HG03460 (cell line): ENCODE results near the gene IFI27L1.
A peak's percentile ranks its signal among the peaks of the same experiment; 100 is the strongest.

Experiments used
- ATAC-seq: cut with Tn5 transposase; IDR thresholded peaks from one replicate; pipeline ENCODE4 v1.9.1; 2021; ENCODE audit not compliant: unreplicated experiment

Gene IFI27L1

DNA sequence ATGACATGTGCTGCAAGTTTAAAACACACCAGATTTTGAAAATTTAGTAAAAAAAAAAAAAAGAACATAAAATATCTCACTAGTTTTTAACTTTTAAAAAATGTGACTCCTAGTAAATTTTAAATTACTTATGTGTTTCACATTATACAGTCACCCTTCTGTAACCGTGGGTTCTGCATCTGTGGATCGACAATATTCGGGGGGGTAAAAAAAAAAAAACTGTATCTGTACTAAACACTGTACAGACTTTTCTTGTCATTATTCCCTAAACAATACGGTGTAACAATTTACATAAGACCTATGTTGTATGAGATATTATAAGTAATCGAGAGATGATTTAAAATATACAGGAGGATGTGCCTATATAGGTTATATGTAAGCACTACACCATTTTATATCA, 3.3 kb upstream of the IFI27L1 start:
- ATAC-seq, result no peak

DNA sequence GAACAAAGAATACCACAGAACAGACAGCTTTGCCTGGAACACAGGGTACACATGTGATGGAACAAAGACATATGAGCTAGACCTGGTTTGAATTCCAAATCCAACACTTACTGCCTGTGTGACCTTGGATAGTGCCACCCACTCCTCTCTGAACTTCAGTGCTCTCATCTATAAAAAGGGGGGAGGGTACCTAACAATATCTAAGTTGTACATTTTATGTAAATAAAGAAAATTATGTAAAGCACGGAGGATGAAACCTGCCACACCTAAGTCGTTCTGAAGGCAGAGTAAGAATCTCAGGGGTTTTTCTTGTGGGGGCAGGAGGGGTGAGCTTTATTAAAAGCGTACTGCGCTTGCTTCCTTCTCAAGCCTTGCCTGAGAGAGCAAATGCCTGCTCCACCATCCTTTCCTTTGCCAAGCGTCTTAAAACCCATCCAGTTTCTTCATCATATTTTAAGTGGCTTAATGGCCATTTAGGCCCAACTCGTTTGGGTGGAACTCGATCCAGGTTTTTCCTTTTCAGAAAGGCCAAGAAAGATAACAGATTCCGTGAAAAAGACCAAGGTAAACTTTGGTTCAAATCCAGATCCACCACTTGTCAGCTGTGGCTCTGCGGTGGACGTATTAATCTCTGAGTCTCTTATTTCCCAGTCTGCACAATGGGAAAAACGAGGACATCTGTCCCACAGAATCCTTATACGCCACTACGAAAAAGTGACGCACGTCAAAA, 1.1 kb upstream of the IFI27L1 start:
- ATAC-seq, result no peak

DNA sequence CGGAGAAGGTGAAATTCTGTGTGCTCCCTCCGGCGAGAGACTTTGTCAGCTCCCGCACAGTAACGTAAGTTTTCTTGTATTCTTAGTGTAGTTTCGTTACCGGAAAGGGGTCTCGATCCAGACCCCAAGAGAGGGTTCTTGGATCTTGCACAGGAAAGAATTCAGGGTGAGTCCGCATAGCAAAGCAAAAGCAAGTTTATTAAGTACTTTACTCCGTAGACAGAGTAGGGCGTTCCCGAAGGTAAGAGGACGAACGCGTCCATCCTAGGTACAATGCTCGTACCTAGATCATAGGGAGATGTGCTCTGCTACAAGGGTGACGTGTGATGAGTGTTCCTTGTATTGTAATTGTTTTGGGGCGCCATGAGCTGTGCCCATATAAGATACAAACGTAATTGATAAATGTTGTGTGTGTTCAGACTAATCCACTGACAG, 293 bp downstream of the IFI27L1 start:
- ATAC-seq, result peak; percentile 19

DNA sequence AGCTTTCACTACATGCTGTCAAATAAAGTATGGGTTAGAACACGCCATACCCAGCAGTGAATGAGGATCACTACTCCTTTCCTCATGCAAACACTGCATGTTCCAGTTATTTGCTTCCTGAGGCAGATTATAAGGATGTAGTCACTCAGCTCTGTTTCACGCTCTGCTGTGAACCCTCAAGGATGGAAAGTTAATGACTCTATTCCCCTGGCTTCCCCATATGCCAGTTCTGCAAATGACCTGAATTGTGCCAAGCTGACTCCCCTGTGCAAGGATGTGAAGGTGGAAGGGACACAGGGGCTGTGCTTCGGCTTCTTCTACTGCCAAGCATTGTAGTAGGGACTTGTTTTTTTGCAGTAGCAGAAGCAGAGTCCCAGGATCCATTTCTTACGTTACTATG, 6.8 kb downstream of the IFI27L1 start:
- no peak for ATAC-seq

DNA sequence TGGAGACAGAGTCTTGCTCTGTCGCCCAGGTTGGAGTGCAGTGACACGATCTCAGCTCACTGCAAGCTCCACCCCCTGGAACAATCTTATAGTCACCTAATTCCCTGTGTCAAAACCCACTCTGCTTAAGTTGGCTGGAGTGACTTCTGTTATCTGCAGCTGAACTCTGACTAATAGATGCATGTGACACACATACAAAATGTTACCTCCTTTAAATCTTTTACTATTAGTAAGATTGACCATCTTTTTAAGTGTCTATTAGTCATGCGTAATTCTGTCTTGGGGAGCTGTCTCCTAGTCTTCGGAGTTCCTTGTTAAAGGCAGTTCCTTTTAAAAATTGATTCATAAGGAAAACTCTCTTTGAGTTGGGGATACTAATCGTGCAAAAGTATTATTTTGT, 7.4 kb downstream of the IFI27L1 start:
- ATAC-seq, result no peak

DNA sequence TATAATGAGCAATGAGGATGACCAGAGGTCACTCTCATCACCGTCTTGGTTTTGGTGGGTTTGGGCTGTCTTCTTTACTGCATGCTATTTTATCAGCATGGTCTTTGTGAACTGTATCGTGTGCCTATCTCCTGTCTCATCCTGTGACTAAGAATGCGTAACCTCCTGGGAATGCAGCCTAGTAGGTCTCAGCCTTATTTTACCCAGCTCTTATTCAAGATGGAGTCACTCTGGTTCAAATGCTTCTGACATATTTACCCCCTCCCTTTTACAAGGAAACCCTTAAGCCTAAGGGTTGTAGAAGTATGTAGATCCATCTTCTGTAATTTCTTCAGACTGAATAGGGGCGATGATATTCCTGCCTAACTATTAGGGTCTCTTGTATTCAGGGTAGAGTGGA, 8.4 kb downstream of the IFI27L1 start:
- ATAC-seq, result no peak

DNA sequence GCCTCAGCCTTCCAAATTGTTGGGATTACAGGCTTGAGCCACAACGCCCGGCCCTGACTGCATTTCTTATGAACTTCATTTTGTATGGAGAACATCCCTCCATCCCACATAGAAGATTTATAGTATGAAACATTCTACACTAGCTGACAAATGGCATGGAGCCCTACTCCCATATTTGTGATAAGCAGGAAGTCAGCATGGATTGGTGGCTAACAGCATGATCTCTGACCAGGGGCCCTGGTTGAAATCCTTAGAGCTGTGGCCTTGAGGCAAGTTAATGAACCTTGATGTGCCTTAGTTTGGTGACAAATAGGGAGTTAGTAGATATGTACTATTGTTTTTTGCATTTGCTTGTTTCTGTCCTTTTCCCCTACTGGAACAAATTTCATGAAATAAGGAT, 12.3 kb downstream of the IFI27L1 start:
- ATAC-seq, result no peak

DNA sequence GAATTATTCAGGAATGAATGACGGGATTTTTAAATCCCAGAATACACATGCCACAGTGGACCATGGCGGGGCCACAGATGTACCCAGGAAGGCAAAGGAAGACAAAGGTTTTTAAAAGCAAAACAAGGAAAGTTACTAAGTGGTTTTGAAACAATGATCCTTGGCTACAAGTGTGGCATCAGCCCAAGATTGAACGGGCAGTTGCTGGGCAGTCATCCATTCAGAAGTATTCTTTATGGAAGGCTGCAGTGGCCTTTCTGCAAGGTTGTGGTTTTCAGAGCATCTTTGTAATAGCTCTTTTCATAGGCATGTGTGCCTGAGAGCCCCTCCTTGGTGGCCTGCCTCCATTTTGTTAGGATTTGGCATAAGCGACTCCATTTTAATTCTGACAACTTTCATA, 16.0 kb downstream of the IFI27L1 start:
- ATAC-seq, result no peak

DNA sequence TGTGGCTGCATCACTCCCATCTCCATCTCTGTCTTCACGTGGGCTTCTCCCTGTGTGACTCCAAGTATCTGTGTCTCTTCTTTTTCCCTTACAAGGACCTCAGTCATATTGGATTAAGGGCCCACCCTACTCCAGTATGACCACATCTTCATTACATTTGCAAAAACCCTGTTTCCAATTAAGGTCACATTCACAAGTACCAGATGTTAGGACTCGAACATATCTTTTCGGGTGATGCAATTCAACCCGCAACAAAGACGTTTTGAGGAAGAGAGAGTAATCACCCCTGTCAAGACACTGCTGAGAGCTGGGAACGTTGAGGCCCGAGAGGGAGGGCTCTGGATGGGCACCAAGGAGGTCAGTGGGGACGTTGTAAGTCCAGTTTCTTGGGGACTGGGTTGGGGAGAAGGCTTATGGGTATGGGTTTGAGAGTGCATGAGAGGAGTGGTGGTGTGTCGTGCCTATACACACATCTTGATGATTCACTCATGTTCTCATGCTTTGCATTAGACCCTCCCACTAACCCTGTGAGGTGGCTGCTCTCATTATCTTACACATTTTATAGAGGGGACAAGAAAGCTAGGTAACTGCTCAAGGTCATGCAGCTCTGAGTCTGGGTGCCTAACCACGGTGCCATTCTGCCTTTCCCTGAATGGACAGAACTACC, 17.3 kb downstream of the IFI27L1 start:
- ATAC-seq, result no peak

DNA sequence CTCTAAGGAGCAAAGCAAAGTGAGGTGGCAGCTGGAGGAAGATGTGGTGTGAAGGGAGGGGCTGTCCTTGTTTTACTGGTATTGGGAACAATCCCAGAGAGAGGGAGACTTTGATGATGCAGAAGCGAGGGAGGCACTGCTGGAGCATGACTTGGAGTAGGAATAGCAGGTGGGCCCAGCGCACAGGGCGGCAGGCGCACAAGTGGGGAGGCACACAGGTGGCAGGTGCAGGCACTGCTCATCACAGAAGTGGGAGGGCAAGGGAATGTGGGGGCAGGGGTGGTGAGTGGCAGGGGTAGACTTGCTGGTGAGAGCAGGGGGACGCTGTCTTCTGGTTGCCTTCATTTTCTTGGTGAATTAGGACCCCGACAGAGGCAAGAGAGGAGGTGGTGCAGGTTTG, 17.9 kb downstream of the IFI27L1 start:
- no peak for ATAC-seq

DNA sequence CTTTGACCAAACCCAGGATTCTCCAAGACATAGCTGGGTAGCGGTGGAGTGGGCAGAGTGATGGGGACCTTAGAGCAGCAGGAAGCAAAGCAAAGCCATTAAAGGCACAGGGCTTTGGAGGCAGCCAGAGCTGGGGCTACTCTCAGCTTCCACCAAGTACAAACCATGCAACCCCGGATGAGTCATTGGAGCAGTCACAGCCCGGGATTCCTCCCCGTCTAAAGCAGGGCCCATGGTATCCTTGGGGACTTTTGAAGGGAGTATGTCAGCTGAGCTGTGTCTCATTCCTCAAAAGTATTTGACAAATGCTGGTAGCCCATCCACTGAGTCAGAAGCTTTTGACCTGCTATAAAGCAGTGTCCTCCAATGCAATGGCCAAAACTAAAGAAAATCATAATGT, 19.7 kb downstream of the IFI27L1 start:
- ATAC-seq, result no peak

DNA sequence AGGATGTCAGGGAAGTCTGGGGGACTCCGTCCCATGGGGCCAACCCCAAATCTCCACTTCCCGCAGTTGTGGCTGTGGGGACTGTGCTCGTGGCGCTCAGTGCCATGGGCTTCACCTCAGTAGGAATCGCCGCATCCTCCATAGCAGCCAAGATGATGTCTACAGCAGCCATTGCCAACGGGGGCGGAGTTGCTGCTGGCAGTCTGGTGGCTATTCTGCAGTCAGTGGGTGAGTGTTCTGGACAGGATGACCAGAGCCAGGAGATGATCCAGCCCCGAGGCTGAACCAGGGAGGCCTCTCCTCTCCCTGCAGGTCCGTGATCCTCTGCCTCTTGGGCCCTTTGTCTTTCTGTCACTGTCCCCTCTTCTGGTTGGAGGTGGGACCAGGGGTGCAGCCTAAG, 20.6 kb downstream of the IFI27L1 start:
- no peak for ATAC-seq

DNA sequence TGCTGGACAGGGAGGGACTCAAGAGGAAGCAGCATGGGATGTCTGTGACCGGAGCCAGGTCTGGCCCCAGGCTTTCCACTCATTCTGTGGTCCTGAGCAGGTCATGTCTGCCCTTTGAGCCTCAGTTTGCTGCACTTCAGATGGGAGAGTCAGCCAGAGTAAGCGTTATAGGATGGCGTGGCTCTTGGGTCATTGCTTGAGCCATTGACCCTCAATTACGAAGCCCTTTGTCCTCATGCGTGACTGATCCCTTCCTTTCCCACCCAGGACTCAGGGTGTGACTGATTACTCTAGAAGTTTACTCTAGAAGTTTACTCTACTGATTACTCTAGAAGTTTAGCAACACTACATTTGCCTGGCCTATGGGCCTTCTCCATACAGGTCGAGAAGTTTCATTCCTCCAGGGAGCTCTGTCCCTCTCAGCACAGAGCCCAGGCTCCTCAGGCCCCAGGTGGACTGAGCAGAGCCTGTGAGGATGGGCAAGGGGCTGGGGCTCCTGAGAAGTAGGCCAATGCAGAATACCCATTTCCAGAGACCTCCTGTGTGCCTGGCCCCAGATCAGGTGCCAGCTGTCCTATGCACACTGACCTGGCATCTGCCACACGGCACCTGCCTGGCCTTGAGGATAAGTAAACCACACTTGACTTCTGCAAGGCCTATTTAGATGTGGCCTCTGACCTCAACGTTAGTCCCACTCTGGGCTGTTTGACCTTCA, 21.8 kb downstream of the IFI27L1 start:
- no peak for ATAC-seq

DNA sequence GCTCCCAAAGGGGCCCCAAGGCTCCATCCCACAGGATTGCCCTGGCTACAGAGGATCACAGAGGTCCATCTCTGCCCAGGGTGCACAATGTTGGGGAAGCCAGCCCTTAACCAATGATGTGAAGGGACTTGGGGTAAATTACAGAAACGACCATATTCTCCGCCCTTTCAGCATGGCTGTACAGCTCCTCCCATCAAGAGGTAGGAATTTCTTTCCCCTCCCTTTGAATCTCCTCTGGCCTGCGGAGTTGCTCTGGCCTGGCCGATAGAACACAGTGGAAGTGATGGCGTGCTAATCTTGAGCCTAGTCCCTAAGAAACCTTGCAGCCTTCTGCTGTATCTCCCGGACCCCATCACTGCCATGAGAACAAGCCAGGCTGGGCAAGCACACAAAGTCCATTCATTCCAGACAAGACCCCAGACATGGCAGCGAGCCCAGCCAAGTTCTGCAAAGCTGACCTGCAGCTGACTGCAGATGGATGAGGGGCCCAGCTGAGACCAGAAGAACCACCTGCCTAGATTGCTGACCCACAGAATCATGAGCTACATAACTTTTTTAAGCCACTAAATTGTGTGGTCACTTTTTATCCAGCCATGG, 22.5 kb downstream of the IFI27L1 start:
- ATAC-seq, result no peak

DNA sequence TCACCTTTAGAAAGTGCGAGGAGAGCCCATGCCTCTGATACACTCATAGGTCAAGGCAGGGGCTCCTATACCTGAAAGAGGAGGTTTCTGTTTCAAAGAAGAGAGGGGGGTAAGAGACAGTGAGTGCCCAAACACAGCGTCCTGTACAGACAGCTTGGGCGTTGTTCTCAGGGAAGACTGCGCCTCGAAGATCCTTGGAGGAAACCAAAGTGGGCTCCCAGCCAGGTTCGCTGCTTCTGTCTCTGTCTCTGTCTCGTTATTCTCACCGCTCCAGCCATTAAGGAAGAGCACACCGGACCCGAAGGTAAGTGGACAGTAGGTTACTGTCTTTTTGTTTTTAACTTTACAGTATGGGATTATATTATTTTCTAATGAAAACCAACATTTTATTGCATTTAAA, 23.6 kb downstream of the IFI27L1 start:
- ATAC-seq, result no peak

DNA sequence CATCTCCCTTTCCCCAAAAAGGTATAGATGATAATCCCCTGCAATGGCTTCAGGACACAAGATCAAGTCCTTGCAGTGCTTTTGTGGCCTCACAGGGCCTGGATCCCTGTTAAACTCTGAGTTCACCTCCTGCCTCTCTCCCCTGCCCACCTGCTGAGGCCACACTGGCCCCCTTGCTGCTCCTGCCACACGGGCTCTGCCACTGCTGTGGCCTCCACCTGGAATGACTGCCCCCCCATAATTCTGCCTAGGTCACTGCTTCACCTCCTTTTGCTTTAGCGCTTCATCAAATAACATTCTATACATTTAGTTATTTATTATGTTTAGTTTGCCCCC, 28.8 kb downstream of the IFI27L1 start:
- no peak for ATAC-seq

DNA sequence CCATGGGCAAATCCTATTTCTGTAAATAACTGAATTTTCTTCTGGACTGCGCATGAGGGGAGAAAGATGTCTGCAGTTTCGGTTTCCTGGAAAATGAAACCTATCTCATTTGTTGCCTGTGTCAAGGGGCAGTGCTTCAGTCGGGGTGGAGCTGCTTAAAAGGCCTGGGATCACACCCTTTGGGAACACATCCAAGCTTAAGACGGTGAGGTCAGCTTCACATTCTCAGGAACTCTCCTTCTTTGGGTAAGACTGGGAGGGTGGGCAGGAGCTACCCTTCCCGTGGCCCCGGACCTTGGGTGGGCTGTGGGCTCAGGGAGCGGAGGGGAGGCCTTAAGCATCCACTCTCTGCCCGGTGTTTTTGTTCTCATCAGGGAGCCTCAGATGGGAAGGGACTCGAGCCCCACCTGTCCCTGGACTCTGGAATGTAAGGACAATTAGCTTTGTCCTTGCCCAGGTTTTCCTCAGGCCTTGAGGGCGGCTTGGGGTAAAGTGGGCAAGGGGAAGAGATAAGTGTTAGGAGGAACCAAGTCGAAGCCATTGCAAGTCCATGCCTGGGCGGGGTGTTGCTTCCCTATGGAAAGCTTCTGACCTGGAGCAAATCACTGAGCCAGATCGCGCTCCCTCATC, 29.6 kb downstream of the IFI27L1 start, which contains the start of gene IFI27:
Gene IFI27, plus strand, starts transcription at position 185 of the 630 bp plus-strand sequence.
- no peak for ATAC-seq

DNA sequence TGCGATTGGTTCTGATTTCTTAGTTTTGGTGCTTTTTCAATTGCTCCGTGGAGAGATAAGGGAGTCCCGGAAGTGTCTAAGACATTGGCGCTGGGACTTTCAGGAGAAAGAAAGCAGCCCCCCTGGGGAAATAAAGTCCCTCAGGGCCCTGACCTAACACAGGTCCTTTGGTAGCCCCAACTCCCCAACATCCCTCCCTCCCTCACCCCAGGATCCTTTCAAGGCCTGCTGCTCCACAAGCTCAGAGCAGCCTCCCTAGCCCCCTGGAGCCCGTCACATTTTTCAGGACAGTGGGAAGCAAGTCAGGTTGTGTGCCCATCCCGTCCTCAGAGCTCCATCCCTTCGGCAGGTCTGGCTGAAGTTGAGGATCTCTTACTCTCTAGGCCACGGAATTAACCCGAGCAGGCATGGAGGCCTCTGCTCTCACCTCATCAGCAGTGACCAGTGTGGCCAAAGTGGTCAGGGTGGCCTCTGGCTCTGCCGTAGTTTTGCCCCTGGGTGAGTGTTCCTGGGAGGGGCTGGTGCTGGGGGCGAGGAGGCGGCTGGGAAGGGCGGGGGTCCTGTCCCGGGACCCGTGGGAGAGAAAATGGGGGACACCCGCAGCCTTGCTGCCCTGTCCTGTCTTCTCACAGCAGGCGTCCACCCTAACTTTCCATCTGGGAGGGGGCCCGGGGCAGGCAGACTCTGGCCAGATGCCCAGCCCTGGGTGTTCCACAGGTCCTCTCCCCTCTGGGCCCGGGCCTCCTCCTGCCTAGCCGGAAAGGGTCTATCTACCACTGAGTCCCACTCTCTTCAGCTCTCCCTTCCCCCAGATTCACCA, 30.4 kb downstream of the IFI27L1 start:
- no peak for ATAC-seq

DNA sequence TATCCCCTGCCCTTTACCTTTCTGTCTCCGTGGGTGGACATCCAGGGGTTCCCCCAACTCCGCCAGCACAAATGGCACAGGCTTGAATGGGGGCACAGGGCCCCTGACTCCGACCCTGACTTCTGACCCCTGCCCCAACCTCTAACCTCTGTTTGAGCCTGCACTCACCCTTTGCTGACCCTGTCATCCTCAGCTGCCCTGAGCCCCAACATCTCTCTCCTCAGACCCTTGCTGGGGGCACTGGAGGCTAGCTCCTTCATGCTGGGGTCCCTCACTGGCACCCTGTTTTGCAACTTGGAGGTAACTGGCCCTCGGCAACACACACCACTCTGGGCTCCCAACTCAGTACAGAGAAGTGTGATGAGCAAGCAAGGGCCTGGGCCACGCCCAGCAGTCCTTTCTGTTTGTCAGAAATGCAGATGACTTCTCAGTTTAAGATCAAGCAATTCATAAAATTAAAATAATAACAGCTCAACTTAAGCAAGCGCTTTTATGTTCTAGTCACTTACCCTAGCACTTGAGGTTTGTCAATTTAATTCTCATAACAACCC, 31.5 kb downstream of the IFI27L1 start:
- ATAC-seq, result no peak

DNA sequence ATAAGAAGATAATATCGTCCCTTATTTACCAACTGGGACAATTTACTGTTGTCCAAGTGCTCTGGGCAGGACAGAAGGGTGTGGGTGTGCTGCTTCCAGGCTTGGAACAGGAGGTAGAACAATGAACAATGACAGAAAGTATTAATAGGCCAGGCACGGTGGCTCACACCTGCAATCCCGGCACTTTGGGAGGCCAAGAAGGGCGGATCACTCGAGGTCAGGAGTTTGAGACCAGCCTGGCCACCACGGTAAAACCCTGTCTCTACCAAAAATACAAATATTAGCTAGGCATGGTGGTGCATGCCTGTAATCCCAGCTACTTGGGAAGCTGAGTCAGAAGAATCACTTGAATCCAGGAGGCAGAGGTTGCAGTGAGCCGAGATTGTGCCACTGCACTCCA, 32.0 kb downstream of the IFI27L1 start:
- ATAC-seq, result no peak
